ENCODE measurements around the gene RABAC1.

Gene RABAC1

DNA sequence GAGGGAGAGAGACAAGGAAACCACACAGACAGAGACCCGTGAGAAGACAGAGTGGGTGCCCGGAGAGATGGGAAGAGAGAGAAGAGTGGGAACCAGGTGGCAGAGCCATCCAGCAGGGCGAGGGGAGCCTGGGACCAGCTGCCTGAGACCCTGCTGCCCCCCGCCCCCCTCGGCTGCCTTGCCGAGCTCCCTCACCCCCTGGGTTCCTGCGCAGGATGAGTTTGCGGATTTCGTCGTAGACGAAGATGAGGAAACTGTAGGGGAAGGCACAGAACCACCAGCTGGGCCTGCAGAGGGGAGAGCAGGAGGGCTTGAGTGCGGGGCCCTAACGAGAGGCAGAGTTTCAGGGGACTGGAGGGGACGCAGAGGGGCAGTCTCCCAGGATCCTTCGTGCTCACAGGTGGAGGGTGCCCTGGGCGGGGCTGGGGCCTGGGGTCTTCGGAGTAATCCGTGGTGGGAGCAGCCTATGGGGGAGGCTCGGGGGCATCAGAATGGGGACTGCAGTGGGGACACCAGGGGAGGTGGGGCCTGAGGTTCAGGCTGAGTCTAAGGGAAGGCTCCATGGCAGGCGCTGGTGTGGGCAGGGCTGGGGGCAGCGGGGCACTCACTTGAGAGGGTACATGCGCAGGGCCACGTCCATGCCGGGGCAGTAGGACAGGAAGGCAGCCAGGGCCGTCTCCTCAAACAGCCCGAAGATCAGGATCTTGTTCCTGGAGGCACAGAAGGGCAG is 8.1 kb upstream of the RABAC1 start:
- no CpG with 5 or more reads among the region's 26 CpGs for WGBS, 2 donors (ENCODE audit: extremely low coverage in 2 of 2, insufficient read length in 2 of 2, insufficient replicate concordance in 1 of 2)
- no peaks in the 10 kb centered on the region for H3K9me3 ChIP-seq (replicated peaks in 1 of 2; ENCODE audit: control insufficient read depth in 2 of 2, insufficient read depth in 1 of 2, low read depth in 1 of 2, low read length in 2 of 2)

DNA sequence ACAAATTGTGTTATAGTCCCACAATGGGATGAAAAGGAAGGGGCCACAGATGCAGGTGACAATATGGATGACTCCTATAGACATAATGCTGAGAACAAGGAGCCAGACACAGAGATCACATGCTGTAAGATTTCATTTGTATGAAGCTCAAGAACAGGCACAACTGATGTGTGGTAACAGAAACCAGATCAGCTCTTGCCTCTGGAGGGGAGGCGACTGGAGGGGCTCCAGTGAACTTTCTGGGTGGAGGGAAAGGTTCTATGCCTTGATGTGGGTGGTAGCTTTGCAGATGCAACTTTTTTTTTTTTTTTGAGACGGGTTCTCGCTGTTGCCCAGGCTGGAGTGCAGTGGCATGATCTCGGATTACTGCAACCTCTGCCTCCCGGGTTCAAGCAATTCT is 6.0 kb upstream of the RABAC1 start:
- DNase-seq (ENCODE audit: low spot score) = no peak
- WGBS, 2 donors (ENCODE audit: extremely low coverage in 2 of 2, insufficient read length in 2 of 2, insufficient replicate concordance in 1 of 2) = no CpG with 5 or more reads among the region's 5 CpGs

More for the DNA sequence above, 8.1 kb upstream of the RABAC1 start:
- H3K79me1 ChIP-seq (ENCODE audit: low read depth, low read length) = no peaks in the 10 kb centered on the region
- H2AK5ac ChIP-seq (ENCODE audit: low read depth, low read length) = peak overlapping the region; percentile 63
- H3K18ac ChIP-seq (ENCODE audit: low read length) = peak overlapping the region; percentile 27
- no peak overlapping the region for H3K14ac ChIP-seq (ENCODE audit: low read length)
- H3K4me3 ChIP-seq (ENCODE audit: low read length in 2 of 2) = no peak overlapping the region
- no peak overlapping the region for H2BK5ac ChIP-seq (ENCODE audit: low read length)
- peak overlapping the region; percentile 95 for H3K4ac ChIP-seq (ENCODE audit: low read length)
- DNase-seq (ENCODE audit: low spot score) = no peak
- no peaks in the 10 kb centered on the region for H3K27me3 ChIP-seq (ENCODE audit: control insufficient read depth in 3 of 3, insufficient read depth in 3 of 3, low read depth in 1 of 3, low read length in 3 of 3)
- no peak overlapping the region for H2AFZ ChIP-seq (ENCODE audit: low read length)
- peak overlapping the region; percentile 10 for H2BK12ac ChIP-seq (ENCODE audit: low read length)
- peak overlapping the region; percentile 44 for H3K9ac ChIP-seq (ENCODE audit: low read depth, low read length, poor library complexity)
- H4K91ac ChIP-seq (ENCODE audit: low read depth, low read length, poor library complexity) = no peak overlapping the region
- H3K36me3 ChIP-seq (replicated peaks in 1 of 2; ENCODE audit: control insufficient read depth in 2 of 2, insufficient read depth in 2 of 2, low read length in 2 of 2) = peaks cover 0 to 3% of the 10 kb centered on the region in 2 donors
- peak overlapping the region; percentile 54 for H2BK120ac ChIP-seq (ENCODE audit: low read depth, low read length)
- H3K27ac ChIP-seq (replicated peaks; ENCODE audit: low read length) = no peak overlapping the region
- H3K4me2 ChIP-seq (ENCODE audit: insufficient read depth, low read length, poor library complexity, severe bottlenecking) = no peak overlapping the region
- H3K23ac ChIP-seq (ENCODE audit: low read depth, low read length, poor library complexity) = peak overlapping the region; percentile 5
- no peaks in the 10 kb centered on the region for H3K4me1 ChIP-seq (ENCODE audit: control insufficient read depth in 2 of 2, insufficient read depth in 1 of 2, low read depth in 1 of 2, low read length in 2 of 2)
- no peak overlapping the region for H2BK15ac ChIP-seq (ENCODE audit: low read length)
- no peak overlapping the region for H4K8ac ChIP-seq (ENCODE audit: low read depth, low read length)

DNA sequence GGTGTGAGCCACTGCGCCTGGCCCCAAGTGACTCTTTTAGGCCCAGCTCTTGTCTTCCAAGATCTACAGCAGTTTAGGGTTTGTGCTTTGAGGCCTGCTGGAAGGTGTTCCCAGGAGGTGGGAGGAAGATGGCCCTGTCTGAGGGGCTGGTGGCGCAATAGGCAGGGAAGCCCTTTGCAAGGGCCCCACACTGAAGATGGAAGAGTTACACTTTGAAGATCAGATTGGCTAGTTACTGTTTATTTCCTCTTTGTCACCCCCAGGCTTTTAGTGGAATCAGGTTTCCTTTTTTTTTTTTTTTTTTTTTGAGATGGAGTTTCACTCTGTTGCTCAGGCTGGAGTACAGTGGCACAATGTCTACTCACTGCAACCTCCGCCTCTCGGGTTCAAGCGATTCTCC is 1.9 kb upstream of the RABAC1 start:
- Histone ChIP-seq H3K27me3 (ENCODE audit: control insufficient read depth in 3 of 3, insufficient read depth in 3 of 3, low read depth in 1 of 3, low read length in 3 of 3) (no peaks in the 10 kb centered on the region), H2BK5ac (ENCODE audit: low read length) (no peak overlapping the region), H3K4ac (ENCODE audit: low read length) (no peak overlapping the region), H2BK120ac (ENCODE audit: low read depth, low read length) (no peak overlapping the region), H3K27ac (replicated peaks; ENCODE audit: low read length) (no peak overlapping the region), H3K18ac (ENCODE audit: low read length) (no peak overlapping the region), H2BK15ac (ENCODE audit: low read length) (no peak overlapping the region), H2BK12ac (ENCODE audit: low read length) (no peak overlapping the region), H3K9me3 (replicated peaks in 1 of 2; ENCODE audit: control insufficient read depth in 2 of 2, insufficient read depth in 1 of 2, low read depth in 1 of 2, low read length in 2 of 2) (no peaks in the 10 kb centered on the region), H3K4me2 (ENCODE audit: insufficient read depth, low read length, poor library complexity, severe bottlenecking) (no peak overlapping the region), H3K79me1 (ENCODE audit: low read depth, low read length) (peaks cover 7% of the 10 kb centered on the region), H4K91ac (ENCODE audit: low read depth, low read length, poor library complexity) (no peak overlapping the region), H3K4me1 (ENCODE audit: control insufficient read depth in 2 of 2, insufficient read depth in 1 of 2, low read depth in 1 of 2, low read length in 2 of 2) (peaks cover 6 to 7% of the 10 kb centered on the region in 2 donors), H3K36me3 (replicated peaks in 1 of 2; ENCODE audit: control insufficient read depth in 2 of 2, insufficient read depth in 2 of 2, low read length in 2 of 2) (peaks cover 0 to 7% of the 10 kb centered on the region in 2 donors), H4K8ac (ENCODE audit: low read depth, low read length) (no peak overlapping the region), H3K9ac (ENCODE audit: low read depth, low read length, poor library complexity) (no peak overlapping the region), H2AFZ (ENCODE audit: low read length) (no peak overlapping the region), H3K23ac (ENCODE audit: low read depth, low read length, poor library complexity) (no peak overlapping the region), H3K14ac (ENCODE audit: low read length) (no peak overlapping the region), H3K4me3 (ENCODE audit: low read length in 2 of 2) (no peak overlapping the region), H2AK5ac (ENCODE audit: low read depth, low read length) (no peak overlapping the region)
- no peak for DNase-seq (ENCODE audit: low spot score)
- no CpG with 5 or more reads among the region's 5 CpGs for WGBS, 2 donors (ENCODE audit: extremely low coverage in 2 of 2, insufficient read length in 2 of 2, insufficient replicate concordance in 1 of 2)

More for the DNA sequence above, 6.0 kb upstream of the RABAC1 start:
- Histone ChIP-seq H2AFZ (ENCODE audit: low read length) (no peak overlapping the region), H3K4me1 (ENCODE audit: control insufficient read depth in 2 of 2, insufficient read depth in 1 of 2, low read depth in 1 of 2, low read length in 2 of 2) (no peaks in the 10 kb centered on the region), H2BK12ac (ENCODE audit: low read length) (no peak overlapping the region), H3K9me3 (replicated peaks in 1 of 2; ENCODE audit: control insufficient read depth in 2 of 2, insufficient read depth in 1 of 2, low read depth in 1 of 2, low read length in 2 of 2) (no peaks in the 10 kb centered on the region), H3K27me3 (ENCODE audit: control insufficient read depth in 3 of 3, insufficient read depth in 3 of 3, low read depth in 1 of 3, low read length in 3 of 3) (no peaks in the 10 kb centered on the region), H3K4me3 (ENCODE audit: low read length in 2 of 2) (no peak overlapping the region), H4K8ac (ENCODE audit: low read depth, low read length) (no peak overlapping the region), H2BK120ac (ENCODE audit: low read depth, low read length) (no peak overlapping the region), H3K9ac (ENCODE audit: low read depth, low read length, poor library complexity) (no peak overlapping the region), H4K91ac (ENCODE audit: low read depth, low read length, poor library complexity) (no peak overlapping the region), H3K18ac (ENCODE audit: low read length) (no peak overlapping the region), H3K14ac (ENCODE audit: low read length) (no peak overlapping the region), H3K27ac (replicated peaks; ENCODE audit: low read length) (no peak overlapping the region), H2BK15ac (ENCODE audit: low read length) (no peak overlapping the region), H3K4ac (ENCODE audit: low read length) (no peak overlapping the region), H3K79me1 (ENCODE audit: low read depth, low read length) (peaks cover 2% of the 10 kb centered on the region), H3K4me2 (ENCODE audit: insufficient read depth, low read length, poor library complexity, severe bottlenecking) (no peak overlapping the region), H3K36me3 (replicated peaks in 1 of 2; ENCODE audit: control insufficient read depth in 2 of 2, insufficient read depth in 2 of 2, low read length in 2 of 2) (no peaks in the 10 kb centered on the region), H2BK5ac (ENCODE audit: low read length) (no peak overlapping the region), H2AK5ac (ENCODE audit: low read depth, low read length) (no peak overlapping the region), H3K23ac (ENCODE audit: low read depth, low read length, poor library complexity) (no peak overlapping the region)

DNA sequence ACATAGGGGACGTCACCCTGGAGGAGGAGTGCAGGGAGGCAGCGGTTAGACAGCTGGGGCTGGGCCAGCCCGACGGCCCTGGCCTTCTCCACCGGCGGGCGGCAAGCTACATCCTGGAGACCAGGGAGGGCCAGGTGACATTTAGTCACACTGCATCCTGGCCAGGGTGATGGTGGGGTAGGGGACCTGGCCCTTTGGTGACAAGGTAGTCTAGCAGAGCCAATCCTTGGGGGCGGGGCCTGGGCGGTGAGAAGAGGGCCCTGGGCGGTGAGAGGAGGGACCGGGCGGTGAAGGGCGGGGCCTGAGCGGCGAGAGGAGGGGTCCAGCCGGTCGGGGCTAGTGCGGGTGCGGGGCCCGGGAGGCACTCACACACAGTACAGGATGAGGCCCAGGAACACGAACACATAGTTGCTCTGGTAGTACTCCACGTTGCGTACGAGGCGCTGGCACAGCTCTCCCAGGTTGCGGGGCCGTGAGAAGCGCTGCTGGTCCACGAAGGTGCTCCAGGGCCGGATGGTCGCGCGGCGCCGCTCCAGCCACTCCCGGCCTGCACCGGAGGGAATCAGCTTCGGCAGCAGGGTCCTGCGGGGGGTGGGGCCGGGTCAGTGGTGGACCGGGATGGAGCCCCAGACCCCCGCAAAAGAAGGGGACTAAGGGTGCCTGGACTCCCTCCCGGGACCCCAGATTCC is 610 bp downstream of the RABAC1 start:
- peak; percentile 71 for DNase-seq (ENCODE audit: low spot score)
- peaks cover 0 to 8% of the 10 kb centered on the region in 2 donors for H3K36me3 ChIP-seq (replicated peaks in 1 of 2; ENCODE audit: control insufficient read depth in 2 of 2, insufficient read depth in 2 of 2, low read length in 2 of 2)
- peak overlapping the region; percentile 49 for H3K27ac ChIP-seq (replicated peaks; ENCODE audit: low read length)
- no peaks in the 10 kb centered on the region for H3K27me3 ChIP-seq (ENCODE audit: control insufficient read depth in 3 of 3, insufficient read depth in 3 of 3, low read depth in 1 of 3, low read length in 3 of 3)
- no peak overlapping the region for H2BK12ac ChIP-seq (ENCODE audit: low read length)
- no peak overlapping the region for H4K8ac ChIP-seq (ENCODE audit: low read depth, low read length)
- no CpG with 5 or more reads among the region's 43 CpGs for WGBS, 2 donors (ENCODE audit: extremely low coverage in 2 of 2, insufficient read length in 2 of 2, insufficient replicate concordance in 1 of 2)
- no peak overlapping the region for H4K91ac ChIP-seq (ENCODE audit: low read depth, low read length, poor library complexity)
- H3K4me2 ChIP-seq (ENCODE audit: insufficient read depth, low read length, poor library complexity, severe bottlenecking) = peak overlapping the region; percentile 95
- H2AFZ ChIP-seq (ENCODE audit: low read length) = peak overlapping the region; percentile 94
- H3K4ac ChIP-seq (ENCODE audit: low read length) = no peak overlapping the region
- H3K18ac ChIP-seq (ENCODE audit: low read length) = peak overlapping the region; percentile 78
- H3K9ac ChIP-seq (ENCODE audit: low read depth, low read length, poor library complexity) = peak overlapping the region; percentile 98
- H3K4me3 ChIP-seq (ENCODE audit: low read length in 2 of 2) = peak overlapping the region; percentile 73 to 91
- peak overlapping the region; percentile 88 for H2AK5ac ChIP-seq (ENCODE audit: low read depth, low read length)
- H3K79me1 ChIP-seq (ENCODE audit: low read depth, low read length) = peaks cover 7% of the 10 kb centered on the region
- peaks cover 6 to 7% of the 10 kb centered on the region in 2 donors for H3K4me1 ChIP-seq (ENCODE audit: control insufficient read depth in 2 of 2, insufficient read depth in 1 of 2, low read depth in 1 of 2, low read length in 2 of 2)
- no peak overlapping the region for H2BK15ac ChIP-seq (ENCODE audit: low read length)
- no peak overlapping the region for H2BK5ac ChIP-seq (ENCODE audit: low read length)
- no peak overlapping the region for H3K14ac ChIP-seq (ENCODE audit: low read length)
- no peak overlapping the region for H2BK120ac ChIP-seq (ENCODE audit: low read depth, low read length)
- no peaks in the 10 kb centered on the region for H3K9me3 ChIP-seq (replicated peaks in 1 of 2; ENCODE audit: control insufficient read depth in 2 of 2, insufficient read depth in 1 of 2, low read depth in 1 of 2, low read length in 2 of 2)
- peak overlapping the region; percentile 95 for H3K23ac ChIP-seq (ENCODE audit: low read depth, low read length, poor library complexity)
